ENCODE results near the gene PTPRH. TPM values are rescaled to one million over a fixed set of nuclear protein-coding genes. Genes with fewer than 3 reads are reported as not detected.

The PTPRH gene
- total and polyA plus RNA-seq, 9 of the 15 experiments (the other 6 are each of a cell fraction or from before 2014, with no cell fraction given): 0.87 to 34.3 (median 22.7) TPM

DNA sequence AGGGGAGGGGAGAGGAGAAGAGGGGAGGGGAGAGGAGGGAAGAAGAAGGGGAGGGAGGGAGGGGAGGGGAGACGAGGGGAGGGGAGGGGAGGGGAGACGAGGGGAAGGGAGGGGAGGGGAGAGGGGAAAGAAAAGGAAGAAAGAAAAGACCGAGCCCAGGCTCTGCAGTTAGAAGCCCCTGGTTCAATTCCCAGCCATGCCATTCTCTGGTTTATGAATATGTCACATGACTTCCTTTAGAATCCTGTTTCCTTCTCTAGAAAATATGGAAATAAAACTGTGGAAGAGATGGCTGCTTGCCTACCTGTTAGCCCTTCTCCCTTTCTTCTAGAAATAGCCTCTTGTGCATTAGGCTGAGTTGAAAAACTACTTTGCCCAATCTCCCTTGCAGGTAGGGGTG is 74.6 kb downstream of the PTPRH start:
- no TSS peak for BruUV-seq (replicated peaks)
- no peaks in the 10 kb centered on the region for H3K79me2 ChIP-seq (ENCODE audit: control insufficient read depth, insufficient read depth, low read length)
- DNase-seq (ENCODE audit: extremely low read depth in 1 of 4, low spot score in 3 of 4) (no peak), FAIRE-seq (no peak), ATAC-seq (no peak)
- WGBS (ENCODE audit: insufficient coverage, low coverage, missing lambda C conversion rate): no CpG with 5 or more reads among the region's 3 CpGs
- H3K9me1 ChIP-seq (ENCODE audit: control insufficient read depth, insufficient read depth, low read length): no peaks in the 10 kb centered on the region
- no peaks in the 10 kb centered on the region; the same call in 1 of the 2 replicates for H4K20me1 ChIP-seq (replicated peaks; ENCODE audit: control insufficient read depth, insufficient read depth, low read length)
- H3K4me3 ChIP-seq: no peak overlapping the region
- no peak overlapping the region for H3K4me2 ChIP-seq (ENCODE audit: insufficient read depth, low read length)
- ChIA-PET POLR2A (interaction anchor here (0.7 kb wide), 1 partner anchor 251 kb away, joined by 3 read pairs; the partner anchor contains the start of gene RPL28), CTCF (ENCODE audit: low intra/inter-chr PET ratio) (no interaction called here)
- H3K27ac ChIP-seq (ENCODE audit: extremely low read depth, low read depth, low read length): 0 out of 3 replicates have a peak overlapping the region, but pooled peaks have one; percentile 48
- peaks cover 0 to 15% of the 10 kb centered on the region in 2 experiments; a peak in 2 of 5 replicates for H3K4me1 ChIP-seq (replicated peaks in 1 of 2; ENCODE audit: control insufficient read depth in 2 of 2, insufficient read depth in 2 of 2, low read length in 2 of 2)
- no peak overlapping the region for H2AFZ ChIP-seq (ENCODE audit: low read depth, low read length)
- no peaks in the 10 kb centered on the region for H3K27me3 ChIP-seq (ENCODE audit: control insufficient read depth in 2 of 2, insufficient read depth in 2 of 2, low read length in 2 of 2)
- H3K9ac ChIP-seq (ENCODE audit: insufficient read depth in 1 of 2, low read depth in 2 of 2, low read length in 2 of 2): no peak overlapping the region
- in situ Hi-C loops (cut with MboI) (loop anchor here (25.0 kb wide), 1 partner anchor 503 kb away; the partner anchor contains the start of genes CCDC106, ZNF580 and ZNF581), intact Hi-C loops (cut with micrococcal nuclease) (loop anchor here (1.0 kb wide), 1 partner anchor 253 kb away; no protein-coding TSS in a partner anchor)
- no peaks in the 10 kb centered on the region for H3K9me3 ChIP-seq (replicated peaks; ENCODE audit: control insufficient read depth, insufficient read depth, low read depth, low read length)
- peaks cover 52% of the 10 kb centered on the region; the same call in 2 of the 3 replicates for H3K36me3 ChIP-seq (ENCODE audit: control insufficient read depth, insufficient read depth, low read length)
- TF ChIP-seq, protein P1, sequence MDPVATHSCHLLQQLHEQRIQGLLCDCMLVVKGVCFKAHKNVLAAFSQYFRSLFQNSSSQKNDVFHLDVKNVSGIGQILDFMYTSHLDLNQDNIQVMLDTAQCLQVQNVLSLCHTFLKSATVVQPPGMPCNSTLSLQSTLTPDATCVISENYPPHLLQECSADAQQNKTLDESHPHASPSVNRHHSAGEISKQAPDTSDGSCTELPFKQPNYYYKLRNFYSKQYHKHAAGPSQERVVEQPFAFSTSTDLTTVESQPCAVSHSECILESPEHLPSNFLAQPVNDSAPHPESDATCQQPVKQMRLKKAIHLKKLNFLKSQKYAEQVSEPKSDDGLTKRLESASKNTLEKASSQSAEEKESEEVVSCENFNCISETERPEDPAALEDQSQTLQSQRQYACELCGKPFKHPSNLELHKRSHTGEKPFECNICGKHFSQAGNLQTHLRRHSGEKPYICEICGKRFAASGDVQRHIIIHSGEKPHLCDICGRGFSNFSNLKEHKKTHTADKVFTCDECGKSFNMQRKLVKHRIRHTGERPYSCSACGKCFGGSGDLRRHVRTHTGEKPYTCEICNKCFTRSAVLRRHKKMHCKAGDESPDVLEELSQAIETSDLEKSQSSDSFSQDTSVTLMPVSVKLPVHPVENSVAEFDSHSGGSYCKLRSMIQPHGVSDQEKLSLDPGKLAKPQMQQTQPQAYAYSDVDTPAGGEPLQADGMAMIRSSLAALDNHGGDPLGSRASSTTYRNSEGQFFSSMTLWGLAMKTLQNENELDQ (CRISPR knock-in tag; IDR thresholded peaks at IDR 0.05; ENCODE audit: borderline replicate concordance): no peak
- TF ChIP-seq PCBP1 (IDR thresholded peaks at IDR 0.05; ENCODE audit: low read depth, low read length, poor library complexity, severe bottlenecking) (peak; percentile 94), SP1 (CRISPR knock-in tag; IDR thresholded peaks at IDR 0.05) (no peak), FOXP1 (CRISPR knock-in tag; IDR thresholded peaks at IDR 0.05) (no peak), NFIC (IDR thresholded peaks at IDR 0.05) (no peak), CHD1 (IDR thresholded peaks at IDR 0.05; ENCODE audit: low read length) (no peak), C11orf30 (IDR thresholded peaks at IDR 0.05; ENCODE audit: low read depth) (no peak), RNF2 (IDR thresholded peaks at IDR 0.05) (no peak), FOSL1 (tag; conservative IDR thresholded peaks at IDR 0.05) (no peak), PCBP2 (IDR thresholded peaks at IDR 0.05; ENCODE audit: low read depth, low read length, poor library complexity, severe bottlenecking) (peak; percentile 96), NCOA4 (IDR thresholded peaks at IDR 0.05; ENCODE audit: partially characterized antibody) (no peak), HDAC2 (IDR thresholded peaks at IDR 0.05) (no peak)
- TF ChIP-seq, protein P2, sequence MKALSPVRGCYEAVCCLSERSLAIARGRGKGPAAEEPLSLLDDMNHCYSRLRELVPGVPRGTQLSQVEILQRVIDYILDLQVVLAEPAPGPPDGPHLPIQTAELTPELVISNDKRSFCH (CRISPR knock-in tag; IDR thresholded peaks at IDR 0.05): no peak
- TF ChIP-seq, protein P2 (tag; IDR thresholded peaks at IDR 0.05): no peak
- TF ChIP-seq, protein P3, sequence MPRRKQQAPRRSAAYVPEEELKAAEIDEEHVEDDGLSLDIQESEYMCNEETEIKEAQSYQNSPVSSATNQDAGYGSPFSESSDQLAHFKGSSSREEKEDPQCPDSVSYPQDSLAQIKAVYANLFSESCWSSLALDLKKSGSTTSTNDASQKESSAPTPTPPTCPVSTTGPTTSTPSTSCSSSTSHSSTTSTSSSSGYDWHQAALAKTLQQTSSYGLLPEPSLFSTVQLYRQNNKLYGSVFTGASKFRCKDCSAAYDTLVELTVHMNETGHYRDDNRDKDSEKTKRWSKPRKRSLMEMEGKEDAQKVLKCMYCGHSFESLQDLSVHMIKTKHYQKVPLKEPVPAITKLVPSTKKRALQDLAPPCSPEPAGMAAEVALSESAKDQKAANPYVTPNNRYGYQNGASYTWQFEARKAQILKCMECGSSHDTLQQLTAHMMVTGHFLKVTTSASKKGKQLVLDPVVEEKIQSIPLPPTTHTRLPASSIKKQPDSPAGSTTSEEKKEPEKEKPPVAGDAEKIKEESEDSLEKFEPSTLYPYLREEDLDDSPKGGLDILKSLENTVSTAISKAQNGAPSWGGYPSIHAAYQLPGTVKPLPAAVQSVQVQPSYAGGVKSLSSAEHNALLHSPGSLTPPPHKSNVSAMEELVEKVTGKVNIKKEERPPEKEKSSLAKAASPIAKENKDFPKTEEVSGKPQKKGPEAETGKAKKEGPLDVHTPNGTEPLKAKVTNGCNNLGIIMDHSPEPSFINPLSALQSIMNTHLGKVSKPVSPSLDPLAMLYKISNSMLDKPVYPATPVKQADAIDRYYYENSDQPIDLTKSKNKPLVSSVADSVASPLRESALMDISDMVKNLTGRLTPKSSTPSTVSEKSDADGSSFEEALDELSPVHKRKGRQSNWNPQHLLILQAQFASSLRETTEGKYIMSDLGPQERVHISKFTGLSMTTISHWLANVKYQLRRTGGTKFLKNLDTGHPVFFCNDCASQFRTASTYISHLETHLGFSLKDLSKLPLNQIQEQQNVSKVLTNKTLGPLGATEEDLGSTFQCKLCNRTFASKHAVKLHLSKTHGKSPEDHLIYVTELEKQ (CRISPR knock-in tag; IDR thresholded peaks at IDR 0.05): no peak
- TF ChIP-seq, protein P4, sequence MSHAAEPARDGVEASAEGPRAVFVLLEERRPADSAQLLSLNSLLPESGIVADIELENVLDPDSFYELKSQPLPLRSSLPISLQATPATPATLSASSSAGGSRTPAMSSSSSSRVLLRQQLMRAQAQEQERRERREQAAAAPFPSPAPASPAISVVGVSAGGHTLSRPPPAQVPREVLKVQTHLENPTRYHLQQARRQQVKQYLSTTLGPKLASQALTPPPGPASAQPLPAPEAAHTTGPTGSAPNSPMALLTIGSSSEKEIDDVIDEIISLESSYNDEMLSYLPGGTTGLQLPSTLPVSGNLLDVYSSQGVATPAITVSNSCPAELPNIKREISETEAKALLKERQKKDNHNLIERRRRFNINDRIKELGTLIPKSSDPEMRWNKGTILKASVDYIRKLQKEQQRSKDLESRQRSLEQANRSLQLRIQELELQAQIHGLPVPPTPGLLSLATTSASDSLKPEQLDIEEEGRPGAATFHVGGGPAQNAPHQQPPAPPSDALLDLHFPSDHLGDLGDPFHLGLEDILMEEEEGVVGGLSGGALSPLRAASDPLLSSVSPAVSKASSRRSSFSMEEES (CRISPR knock-in tag; IDR thresholded peaks at IDR 0.05): peak; percentile 79

All from K562 (cell line).